ENCODE measurements around the gene CATSPERB.
"Not testable (repeated sequence)": the region's sequence is repeated elsewhere in the genome, so short reads cannot be mapped to it uniquely, and the experiment has no call there.

CATSPERB gene

GRCh38 chr14:91692075-91692474 lies 39.8 kb downstream of the CATSPERB start:
- H3K79me2 ChIP-seq (ENCODE audit: insufficient read depth, low read length), result no peaks in the 10 kb centered on the region
- no peak for DNase-seq
- no peak overlapping the region for H3K4me3 ChIP-seq (ENCODE audit: low read depth in 1 of 2, low read length in 2 of 2)
- H2AFZ ChIP-seq (ENCODE audit: low read depth, low read length), result no peak overlapping the region
- H4K20me1 ChIP-seq (ENCODE audit: insufficient read depth, low read length), result no peaks in the 10 kb centered on the region
- no peaks in the 10 kb centered on the region for H3K36me3 ChIP-seq (ENCODE audit: insufficient read depth, low read length)
- no peak overlapping the region for H3K9ac ChIP-seq (ENCODE audit: low read depth, low read length)
- H3K27me3 ChIP-seq (ENCODE audit: insufficient read depth, low read length, poor library complexity), result no peaks in the 10 kb centered on the region
- no peak for ATAC-seq (ENCODE audit: insufficient read depth, low read depth)
- H3K4me2 ChIP-seq (ENCODE audit: insufficient read depth, low read length), result no peak overlapping the region
- no peak overlapping the region for H3K27ac ChIP-seq (ENCODE audit: low read length)
- TF ChIP-seq EZH2 (IDR thresholded peaks at IDR 0.05; ENCODE audit: borderline replicate concordance, low read depth, low read length, severe bottlenecking) (no peak), CTCF (IDR thresholded peaks at IDR 0.05; ENCODE audit: borderline replicate concordance, extremely low read depth, low read length, poor library complexity, severe bottlenecking) (no peak)
- peaks cover 11% of the 10 kb centered on the region for H3K9me3 ChIP-seq (ENCODE audit: insufficient read depth, low read length, severe bottlenecking)
- no peaks in the 10 kb centered on the region for H3K4me1 ChIP-seq (ENCODE audit: insufficient read depth, low read length)

GRCh38 chr14:91689608-91690007 lies 42.3 kb downstream of the CATSPERB start:
- no peaks in the 10 kb centered on the region for H3K4me1 ChIP-seq (ENCODE audit: insufficient read depth, low read length)
- no peak overlapping the region for H3K9ac ChIP-seq (ENCODE audit: low read depth, low read length)
- no peak for TF ChIP-seq EZH2 (IDR thresholded peaks at IDR 0.05; ENCODE audit: borderline replicate concordance, low read depth, low read length, severe bottlenecking)
- no peak for TF ChIP-seq CTCF (IDR thresholded peaks at IDR 0.05; ENCODE audit: borderline replicate concordance, extremely low read depth, low read length, poor library complexity, severe bottlenecking)
- no peaks in the 10 kb centered on the region for H3K27me3 ChIP-seq (ENCODE audit: insufficient read depth, low read length, poor library complexity)
- DNase-seq (no peak), ATAC-seq (ENCODE audit: insufficient read depth, low read depth) (no peak)
- no peak overlapping the region for H3K4me2 ChIP-seq (ENCODE audit: insufficient read depth, low read length)
- no peaks in the 10 kb centered on the region for H3K36me3 ChIP-seq (ENCODE audit: insufficient read depth, low read length)
- peaks cover 11% of the 10 kb centered on the region for H3K9me3 ChIP-seq (ENCODE audit: insufficient read depth, low read length, severe bottlenecking)
- no peak overlapping the region for H2AFZ ChIP-seq (ENCODE audit: low read depth, low read length)
- H3K79me2 ChIP-seq (ENCODE audit: insufficient read depth, low read length), result no peaks in the 10 kb centered on the region
- H3K27ac ChIP-seq (ENCODE audit: low read length), result no peak overlapping the region
- no peak overlapping the region for H3K4me3 ChIP-seq (ENCODE audit: low read depth in 1 of 2, low read length in 2 of 2)
- no peaks in the 10 kb centered on the region for H4K20me1 ChIP-seq (ENCODE audit: insufficient read depth, low read length)

GRCh38 chr14:91687436-91687835 lies 44.5 kb downstream of the CATSPERB start:
- H3K9ac ChIP-seq (ENCODE audit: low read depth, low read length); H3K79me2 ChIP-seq (ENCODE audit: insufficient read depth, low read length); H3K4me1 ChIP-seq (ENCODE audit: insufficient read depth, low read length); H3K27ac ChIP-seq (ENCODE audit: low read length); H2AFZ ChIP-seq (ENCODE audit: low read depth, low read length); H3K4me2 ChIP-seq (ENCODE audit: insufficient read depth, low read length); H3K4me3 ChIP-seq (ENCODE audit: low read depth in 1 of 2, low read length in 2 of 2); H4K20me1 ChIP-seq (ENCODE audit: insufficient read depth, low read length); H3K27me3 ChIP-seq (ENCODE audit: insufficient read depth, low read length, poor library complexity); H3K36me3 ChIP-seq (ENCODE audit: insufficient read depth, low read length); ATAC-seq (ENCODE audit: insufficient read depth, low read depth); DNase-seq: not testable (repeated sequence)
- peaks cover 11% of the 10 kb centered on the region for H3K9me3 ChIP-seq (ENCODE audit: insufficient read depth, low read length, severe bottlenecking)

- H3K9me3 ChIP-seq (ENCODE audit: insufficient read depth, low read length, severe bottlenecking), result peaks cover 6% of the 10 kb centered on the region
- H3K27ac ChIP-seq (ENCODE audit: low read length), result no peak overlapping the region
- ATAC-seq (ENCODE audit: insufficient read depth, low read depth) (no peak), DNase-seq (no peak)
- H3K9ac ChIP-seq (ENCODE audit: low read depth, low read length), result no peak overlapping the region
- no peaks in the 10 kb centered on the region for H3K27me3 ChIP-seq (ENCODE audit: insufficient read depth, low read length, poor library complexity)
- no peak overlapping the region for H3K4me3 ChIP-seq (ENCODE audit: low read depth in 1 of 2, low read length in 2 of 2)
- H3K36me3 ChIP-seq (ENCODE audit: insufficient read depth, low read length), result no peaks in the 10 kb centered on the region
- H3K79me2 ChIP-seq (ENCODE audit: insufficient read depth, low read length), result no peaks in the 10 kb centered on the region
- TF ChIP-seq CTCF (IDR thresholded peaks at IDR 0.05; ENCODE audit: borderline replicate concordance, extremely low read depth, low read length, poor library complexity, severe bottlenecking) (no peak), EZH2 (IDR thresholded peaks at IDR 0.05; ENCODE audit: borderline replicate concordance, low read depth, low read length, severe bottlenecking) (no peak)
- no peaks in the 10 kb centered on the region for H4K20me1 ChIP-seq (ENCODE audit: insufficient read depth, low read length)
- H3K4me1 ChIP-seq (ENCODE audit: insufficient read depth, low read length), result no peaks in the 10 kb centered on the region
- H3K4me2 ChIP-seq (ENCODE audit: insufficient read depth, low read length), result no peak overlapping the region
- H2AFZ ChIP-seq (ENCODE audit: low read depth, low read length), result no peak overlapping the region
These were observed 46.3 kb downstream of the CATSPERB start for GRCh38 chr14:91685600-91685999.
